Measurements from ENCODE around the gene HOXC6.
"Not testable (repeated sequence)": the region's sequence is repeated elsewhere in the genome, so short reads cannot be mapped to it uniquely, and the experiment has no call there.

Gene HOXC6

DNA sequence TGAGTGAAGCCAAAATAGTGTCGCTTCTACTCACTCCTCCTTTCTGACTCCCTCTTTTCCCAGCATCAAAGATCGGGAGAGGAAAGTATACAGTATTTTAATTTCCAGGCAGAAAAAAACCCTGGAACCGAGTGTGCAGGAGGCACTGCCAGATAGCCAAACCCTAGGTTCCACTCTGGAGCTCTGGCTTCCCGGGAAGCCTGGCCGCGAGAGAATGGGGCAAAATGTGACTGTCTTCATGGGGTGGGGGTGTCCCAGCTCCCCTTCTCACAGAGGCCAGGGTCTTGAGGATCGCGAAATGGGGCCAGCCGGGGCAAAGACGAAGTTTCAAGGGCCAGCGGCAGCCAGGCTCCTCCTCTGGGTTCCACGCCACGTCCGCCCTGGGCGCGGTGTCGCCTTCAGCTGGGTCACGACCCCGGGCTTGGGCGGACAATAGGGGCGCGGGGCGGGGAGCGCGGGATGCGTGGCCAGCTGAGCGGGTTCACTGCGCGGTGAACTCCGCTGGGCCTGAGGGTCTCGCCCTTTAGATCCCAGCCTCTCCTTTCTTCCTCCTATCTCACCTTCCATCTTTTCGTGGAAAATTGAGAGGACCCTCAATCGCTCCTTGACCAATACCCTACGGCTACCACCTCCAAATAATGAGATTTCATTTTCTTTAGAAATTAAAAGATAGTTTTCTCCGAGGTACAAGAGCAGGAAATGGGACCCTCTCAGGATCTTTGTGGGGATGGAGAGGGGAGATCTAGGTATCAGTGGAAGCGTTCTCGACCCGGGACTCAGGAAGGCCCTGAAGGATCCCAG lies 32.1 kb downstream of the HOXC6 start:
- no peak for DNase-seq

DNA sequence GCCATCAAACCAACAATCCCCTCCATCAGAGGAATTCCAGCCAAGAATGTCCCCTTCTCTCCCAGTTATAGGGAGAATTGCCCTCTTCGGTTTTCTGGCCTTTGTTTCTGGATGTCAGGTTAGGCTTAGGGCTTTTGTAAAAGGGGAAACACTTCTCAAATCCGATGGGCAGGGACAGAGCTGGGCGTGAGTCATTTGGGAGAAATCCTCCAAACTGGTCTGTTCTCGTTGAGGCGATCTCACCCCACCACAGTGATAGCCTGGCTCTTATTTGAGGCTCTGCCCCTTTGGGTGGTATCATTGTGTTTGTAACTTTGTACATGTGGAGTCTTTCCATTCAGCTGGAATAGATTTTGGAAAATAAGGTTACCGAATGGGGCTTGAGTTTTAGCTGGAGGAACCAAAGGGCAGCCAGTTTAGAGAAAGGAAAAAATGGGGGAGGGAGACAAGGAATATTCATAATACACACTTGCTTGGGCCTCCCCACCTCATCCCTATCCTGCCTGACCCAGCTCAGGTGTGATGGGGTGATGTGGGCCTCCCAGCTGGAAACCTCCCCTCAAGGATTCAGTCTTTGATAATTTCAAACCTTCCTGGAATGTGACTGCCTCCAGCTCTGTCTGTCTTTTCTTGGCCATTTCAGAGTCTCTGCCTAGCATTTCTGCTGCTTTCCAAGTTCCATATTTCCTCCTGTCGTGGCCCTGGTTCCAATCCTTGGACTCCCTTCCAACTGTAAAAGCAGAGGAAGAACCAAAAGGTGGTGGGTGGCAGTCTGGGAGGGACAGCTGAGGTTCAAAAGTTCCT lies 32.9 kb downstream of the HOXC6 start:
- no peak for DNase-seq

DNA sequence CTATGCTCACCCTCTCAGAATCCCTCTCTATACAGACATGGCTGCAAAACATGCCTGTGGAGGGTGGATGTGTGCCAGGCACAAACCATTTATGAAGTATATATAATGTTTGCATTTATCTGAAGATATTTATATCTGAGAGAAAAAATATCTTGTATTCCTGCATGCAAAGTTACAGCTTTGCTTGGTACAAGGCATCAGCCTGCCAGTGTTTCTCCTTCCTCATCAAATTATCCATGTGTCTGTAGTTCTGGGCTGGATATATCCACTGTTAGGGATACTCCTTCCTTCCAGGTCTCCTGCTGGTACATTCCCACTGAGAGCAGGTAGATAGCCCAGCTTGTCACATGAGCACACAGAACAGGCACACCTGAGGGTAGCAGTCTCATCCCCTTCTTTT lies 37.4 kb downstream of the HOXC6 start:
- DNase-seq, result no peak

DNA sequence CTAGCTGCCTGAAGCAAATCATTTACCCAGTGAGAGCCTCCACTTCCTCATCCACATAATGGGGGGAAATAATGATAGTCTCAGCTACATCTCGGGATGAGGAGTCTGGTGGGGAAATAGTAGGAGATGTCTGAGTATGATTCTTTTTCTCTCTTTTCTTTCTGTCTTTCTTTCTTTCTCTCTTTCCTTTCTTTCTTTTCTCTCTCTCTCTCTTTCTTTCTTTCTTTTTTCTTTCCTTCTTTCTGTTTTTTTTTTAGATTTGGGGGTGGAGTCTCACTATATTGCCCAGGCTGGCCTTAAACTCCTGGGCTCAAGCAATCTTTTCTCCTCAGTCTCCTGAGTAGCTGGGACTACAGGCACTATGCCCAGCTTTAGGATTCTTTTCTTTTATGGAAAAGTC lies 38.2 kb downstream of the HOXC6 start:
- DNase-seq, result no peak

DNA sequence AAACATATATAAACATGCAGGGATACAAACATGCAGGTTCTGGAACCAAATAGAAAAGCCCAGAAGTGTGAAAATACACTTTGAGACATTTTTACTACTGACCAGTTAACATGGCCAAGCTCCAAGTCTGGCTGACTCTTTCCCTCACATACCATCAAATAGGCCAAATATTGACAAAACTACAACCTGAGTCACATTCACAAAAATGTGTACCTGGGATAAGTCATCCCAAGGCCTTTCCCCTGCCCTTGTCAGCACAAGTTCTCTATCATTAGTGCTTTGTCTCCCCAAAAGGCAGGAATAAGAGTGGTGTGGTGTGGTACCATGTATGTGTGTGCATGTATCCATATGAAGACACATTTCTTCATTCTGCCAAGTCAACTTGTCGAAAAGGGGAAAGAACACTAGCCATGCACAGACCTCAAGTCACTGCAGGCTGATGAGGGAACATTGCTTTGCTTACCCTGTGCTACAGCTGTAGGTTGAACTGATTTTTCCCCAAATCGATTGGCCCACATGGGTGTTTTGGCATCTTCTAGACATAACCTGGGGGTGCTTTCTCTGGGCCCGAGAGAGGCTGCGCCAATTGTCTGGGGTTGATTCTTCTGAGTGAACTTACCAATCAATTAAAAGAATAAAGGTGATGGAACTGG lies 40.3 kb downstream of the HOXC6 start:
- DNase-seq, result no peak

DNA sequence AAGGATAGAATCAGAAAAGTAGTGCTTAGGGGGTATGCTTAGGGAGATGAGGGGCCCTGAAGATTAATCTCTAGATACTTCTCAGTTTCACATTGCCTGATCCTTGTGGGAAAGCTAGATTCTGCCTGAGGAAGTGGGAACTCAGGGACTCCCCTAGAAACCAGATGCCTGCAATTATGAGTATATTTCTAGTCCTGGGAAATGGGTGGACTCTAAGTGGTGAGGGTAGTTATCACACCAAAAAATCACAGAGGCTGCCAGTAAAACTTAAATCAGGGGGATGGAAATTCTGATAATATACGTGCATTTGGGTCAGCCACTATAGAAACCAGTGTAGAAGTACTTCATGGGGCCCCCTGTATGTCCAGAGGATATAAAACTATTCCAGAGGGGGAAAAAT lies 43.7 kb downstream of the HOXC6 start:
- DNase-seq, result no peak

DNA sequence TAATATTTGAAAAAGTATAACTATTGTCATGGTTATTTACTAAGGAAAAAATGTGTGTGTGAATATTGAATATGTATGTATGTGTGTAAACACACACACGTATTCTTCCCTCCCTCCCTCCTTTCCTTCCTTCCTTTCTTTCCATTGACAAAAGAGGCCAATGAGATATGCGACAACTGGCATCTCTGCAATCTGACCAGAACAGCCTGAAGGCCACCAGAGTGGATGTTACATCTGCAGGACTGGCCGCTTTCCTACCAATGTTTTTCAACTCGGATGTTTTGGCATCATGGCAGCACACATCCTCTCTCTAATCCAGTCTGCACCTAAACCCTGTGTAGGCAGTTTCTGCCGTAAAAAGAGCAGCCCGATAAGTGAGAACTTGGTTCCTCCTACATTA lies 46.1 kb downstream of the HOXC6 start:
- no peak for DNase-seq

DNA sequence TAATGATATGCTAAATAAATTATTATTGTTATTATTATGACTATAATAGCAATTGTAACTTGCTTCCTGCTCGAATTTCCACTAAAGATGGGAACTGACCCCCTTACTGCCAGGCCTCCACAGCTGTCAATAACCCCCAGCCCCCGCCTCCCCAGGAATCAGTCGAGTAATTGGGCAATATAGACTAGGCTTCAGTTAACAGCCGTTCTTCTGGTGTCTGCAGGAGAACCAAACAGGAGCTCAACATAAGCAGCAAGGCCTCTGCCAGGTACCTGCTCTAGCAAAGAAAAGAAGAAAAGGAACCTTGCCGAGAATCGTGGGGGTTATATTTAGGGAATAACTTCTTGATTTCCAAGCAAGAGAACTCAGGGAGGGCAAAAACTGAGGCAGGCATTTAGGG lies 47.2 kb downstream of the HOXC6 start:
- no peak for DNase-seq

DNA sequence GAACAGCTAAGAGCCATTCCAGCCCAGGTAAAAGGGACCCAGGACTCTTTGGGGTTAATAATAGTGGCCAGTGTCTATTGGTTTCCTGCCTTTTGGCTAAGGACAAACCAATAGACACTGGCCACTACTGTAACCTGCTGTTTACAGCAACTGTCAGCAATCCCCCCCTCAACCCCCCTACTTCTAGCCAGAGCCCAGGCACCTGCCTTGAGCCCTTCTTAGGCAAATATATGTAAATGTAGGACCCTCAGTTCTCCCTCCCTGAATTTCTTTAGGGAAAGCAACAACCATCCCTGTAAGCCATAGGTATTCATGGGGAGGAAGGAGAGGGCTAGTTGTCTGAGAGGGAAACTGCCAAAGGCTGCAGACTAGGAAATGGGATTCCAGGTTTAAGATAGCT lies 47.7 kb downstream of the HOXC6 start:
- no peak for DNase-seq

DNA sequence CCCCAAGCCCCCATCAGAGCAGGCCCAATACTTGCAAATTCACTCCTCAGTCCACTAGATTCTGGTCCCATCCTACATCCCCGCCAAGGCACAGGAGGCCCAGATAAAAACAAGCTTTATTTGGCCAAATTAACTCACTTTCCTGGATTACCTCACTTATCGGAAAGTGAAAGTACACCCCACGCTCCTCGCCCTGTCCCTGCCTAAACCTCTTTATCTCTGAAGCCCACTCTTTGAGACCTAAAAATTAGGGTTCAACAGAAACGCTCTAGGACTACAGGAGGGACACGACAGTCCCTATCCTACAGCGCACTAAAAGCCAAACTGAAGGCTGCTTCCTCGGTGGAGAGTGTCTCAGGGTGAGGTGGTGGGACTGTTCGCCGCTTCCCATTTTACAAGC lies 49.6 kb downstream of the HOXC6 start:
- DNase-seq, result not testable (repeated sequence)

DNA sequence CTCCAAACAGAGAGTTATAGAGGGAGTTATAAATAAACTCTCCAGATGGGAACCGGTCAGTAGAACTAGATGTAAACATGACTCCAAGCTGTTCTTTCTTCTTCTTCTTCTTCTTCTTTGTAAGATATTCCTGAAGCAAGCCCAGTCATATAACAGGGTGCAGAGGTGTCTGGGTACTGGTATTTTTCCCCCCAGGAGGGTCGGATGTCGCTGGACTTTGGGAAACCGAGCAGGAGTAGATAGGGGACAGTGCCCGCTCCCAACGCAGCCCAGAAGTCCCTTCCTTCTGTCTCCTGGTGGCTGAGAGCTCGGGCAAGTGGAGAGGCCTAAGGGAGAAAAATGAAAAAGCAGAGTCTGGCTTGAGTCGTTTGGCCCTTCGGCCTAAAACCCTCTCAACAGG lies 50.9 kb downstream of the HOXC6 start:
- not testable (repeated sequence) for DNase-seq
